KBM-7 (cell line): Measurements from ENCODE around the gene TMEM236.
A peak's percentile ranks its signal among the peaks of the same experiment; 100 is the strongest.

ENCODE experiments used
- DNase-seq: peaks from one replicate; pipeline ENCODE4 v3.0.0-alpha.2; 2015
- in situ Hi-C: fragments of 300-500 bp; cut with MboI; formaldehyde crosslinking; loops from 2 replicates; pipeline ENCODE4 v1.14.3; 2020; ENCODE audit warnings: low sequenced_read_pairs, low pct_unique_long_range_greater_than_20kb, mixed read lengths

Gene TMEM236

GRCh38 chr10:17808971-17809841, 57.2 kb downstream of the TMEM236 start, which contains the start of gene MRC1:
TSS of gene MRC1 (plus strand) at chr10:17809348. CDS start at chr10:17809466, 118 bp downstream.
- DNase-seq: no peak
- in situ Hi-C loops: no loop called here

- in situ Hi-C loops: no loop called here
Observed at GRCh38 chr10:17811146-17811865, 59.3 kb downstream of the TMEM236 start.

GRCh38 chr10:17814973-17815372, 63.0 kb downstream of the TMEM236 start:
- DNase-seq: no peak

More at GRCh38 chr10:17811146-17811865, 59.3 kb downstream of the TMEM236 start:
- DNase-seq: no peak

DNA sequence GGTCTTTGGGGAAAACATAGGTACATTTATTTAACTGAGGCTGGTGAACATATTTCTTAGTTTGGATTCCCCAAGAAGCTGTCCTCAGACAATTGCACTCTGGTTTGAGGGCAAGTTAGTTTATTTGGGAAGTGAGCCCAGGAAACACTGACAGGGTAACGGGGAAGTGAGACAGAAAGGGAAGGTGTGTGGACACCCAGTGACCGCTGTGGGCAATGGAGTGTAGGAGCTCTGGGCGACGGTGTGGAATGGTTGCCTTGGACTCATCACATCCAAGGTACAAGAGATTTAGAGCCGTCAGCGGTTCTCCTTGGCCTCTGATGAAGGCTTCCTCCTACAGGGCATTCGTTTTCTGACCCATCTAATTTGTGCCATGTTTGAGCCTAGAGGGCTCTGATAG, 64.2 kb downstream of the TMEM236 start:
- in situ Hi-C loops: no loop called here
- no peak for DNase-seq

More at GRCh38 chr10:17814973-17815372, 63.0 kb downstream of the TMEM236 start:
- in situ Hi-C loops: no loop called here

- DNase-seq: no peak
- in situ Hi-C loops: no loop called here
Observed at GRCh38 chr10:17817316-17817715, 65.3 kb downstream of the TMEM236 start.

- in situ Hi-C loops: no loop called here
- no peak for DNase-seq
Observed at GRCh38 chr10:17817790-17818189, 65.8 kb downstream of the TMEM236 start.

DNA sequence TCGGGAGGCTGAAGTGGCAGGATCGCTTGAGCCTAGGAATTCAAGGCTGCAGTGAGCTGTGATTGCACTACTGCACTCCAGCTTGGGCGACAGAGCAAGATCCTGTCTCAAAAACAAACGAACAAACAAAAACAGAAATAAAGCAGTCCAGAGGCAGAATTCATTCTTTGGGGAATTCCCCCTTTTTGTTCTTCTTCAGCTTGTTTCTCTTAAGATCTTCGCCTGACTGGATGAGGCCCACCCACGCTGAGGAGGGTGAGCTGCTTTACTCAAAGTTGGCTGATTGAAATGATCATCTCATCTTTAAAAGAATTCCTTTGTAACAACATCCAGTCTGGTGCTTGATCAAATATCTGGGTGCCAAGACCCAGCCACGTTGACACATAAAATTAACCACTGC, 67.8 kb downstream of the TMEM236 start:
- no peak for DNase-seq
- in situ Hi-C loops: no loop called here

- in situ Hi-C loops: no loop called here
- no peak for DNase-seq
Observed at GRCh38 chr10:17820943-17821342, 68.9 kb downstream of the TMEM236 start.

DNA sequence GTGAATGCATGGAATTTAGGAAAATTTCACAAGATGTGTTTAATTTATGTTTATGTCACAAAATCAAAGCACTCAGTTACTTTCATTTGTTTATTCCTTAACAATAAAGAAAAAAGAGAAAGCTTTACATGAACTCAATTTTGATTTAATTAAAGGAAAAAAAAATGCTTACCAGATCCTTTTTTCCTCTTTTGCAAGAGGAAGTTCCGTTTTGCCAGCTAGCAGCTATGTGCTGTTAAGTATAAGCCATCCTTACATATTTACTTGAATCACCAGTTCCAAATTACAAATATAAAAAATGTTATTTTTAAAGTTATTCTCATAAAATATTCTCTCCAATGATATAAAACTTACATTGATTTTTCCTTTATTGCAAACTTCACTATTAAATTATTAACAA, 69.9 kb downstream of the TMEM236 start:
- DNase-seq: no peak
- in situ Hi-C loops: no loop called here

DNA sequence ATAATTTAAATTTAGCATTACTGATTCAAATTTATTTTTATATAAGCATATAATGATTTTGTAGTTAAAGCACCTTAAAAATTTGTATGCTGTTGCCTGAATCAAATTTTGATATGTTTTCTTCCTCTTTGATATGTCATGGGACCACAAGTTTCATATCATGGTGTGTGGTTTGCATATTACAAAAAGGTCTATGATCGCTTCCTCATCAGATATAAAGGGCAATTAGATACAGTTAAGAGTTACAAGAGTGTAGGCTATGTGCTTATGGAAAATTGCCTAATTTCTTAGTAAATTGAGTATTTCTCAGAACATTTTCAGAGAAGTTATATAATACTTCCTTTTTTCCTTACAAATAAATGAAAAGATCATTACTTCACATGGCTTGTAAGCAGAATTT, 79.3 kb downstream of the TMEM236 start:
- DNase-seq: peak; percentile 18
- in situ Hi-C loops: no loop called here

DNA sequence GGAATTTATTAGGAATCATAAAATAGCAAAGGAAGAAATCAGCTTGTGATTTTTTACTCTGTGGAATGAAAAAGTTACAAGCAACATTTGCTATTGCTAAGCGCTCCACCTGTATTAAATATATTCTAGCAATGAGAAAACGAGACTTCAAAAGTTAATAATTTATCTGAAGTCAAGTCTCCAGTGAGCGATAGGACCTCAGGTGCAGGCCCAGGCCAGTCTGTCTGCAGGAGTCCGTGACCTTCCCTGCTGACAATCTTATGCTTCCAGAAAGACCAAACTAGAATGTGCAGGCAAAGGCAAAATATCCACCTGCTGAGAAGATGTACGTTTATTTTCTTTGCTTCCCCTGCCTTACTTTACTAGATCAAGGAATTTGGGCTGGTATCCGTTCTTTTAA, 79.9 kb downstream of the TMEM236 start:
- no peak for DNase-seq
- in situ Hi-C loops: no loop called here

DNA sequence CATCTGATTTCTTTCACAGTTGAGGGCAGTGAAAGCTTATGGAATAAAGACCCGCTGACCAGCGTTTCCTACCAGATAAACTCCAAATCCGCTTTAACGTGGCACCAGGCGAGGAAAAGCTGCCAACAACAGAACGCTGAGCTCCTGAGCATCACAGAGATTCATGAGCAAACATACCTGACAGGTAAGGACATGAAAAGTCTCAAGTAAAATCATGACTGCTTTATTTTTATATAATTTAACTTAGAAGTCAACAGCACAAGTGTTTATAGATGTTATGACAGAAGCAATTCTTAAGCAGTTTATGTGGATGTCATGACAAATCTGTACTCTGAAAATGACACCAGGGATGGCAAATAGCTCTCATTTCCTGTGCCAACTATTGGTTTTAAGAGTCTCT, 81.7 kb downstream of the TMEM236 start:
- DNase-seq: no peak
- in situ Hi-C loops: no loop called here

GRCh38 chr10:17835688-17836087, 83.7 kb downstream of the TMEM236 start:
- in situ Hi-C loops: no loop called here
- no peak for DNase-seq

DNA sequence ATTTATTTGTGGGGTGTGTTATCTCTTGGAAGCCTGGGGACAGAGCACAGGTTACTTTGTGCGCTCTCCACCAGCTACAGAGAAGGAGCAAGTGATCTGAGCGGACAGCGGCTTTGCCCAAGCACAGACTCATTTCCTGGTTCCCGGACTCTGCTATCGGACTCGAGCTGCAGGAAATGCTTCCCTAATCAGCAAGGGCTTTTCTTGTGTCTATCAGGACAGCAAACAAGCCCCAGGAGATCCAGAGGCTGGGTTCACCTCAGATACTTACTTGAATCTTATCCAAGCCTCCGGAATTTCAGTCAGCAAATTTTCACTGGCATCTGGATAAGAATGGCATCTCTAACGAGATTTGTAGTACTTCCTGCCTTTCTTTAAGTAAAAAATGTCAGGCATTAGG, 84.9 kb downstream of the TMEM236 start:
- DNase-seq: peak; percentile 31
- in situ Hi-C loops: no loop called here

DNA sequence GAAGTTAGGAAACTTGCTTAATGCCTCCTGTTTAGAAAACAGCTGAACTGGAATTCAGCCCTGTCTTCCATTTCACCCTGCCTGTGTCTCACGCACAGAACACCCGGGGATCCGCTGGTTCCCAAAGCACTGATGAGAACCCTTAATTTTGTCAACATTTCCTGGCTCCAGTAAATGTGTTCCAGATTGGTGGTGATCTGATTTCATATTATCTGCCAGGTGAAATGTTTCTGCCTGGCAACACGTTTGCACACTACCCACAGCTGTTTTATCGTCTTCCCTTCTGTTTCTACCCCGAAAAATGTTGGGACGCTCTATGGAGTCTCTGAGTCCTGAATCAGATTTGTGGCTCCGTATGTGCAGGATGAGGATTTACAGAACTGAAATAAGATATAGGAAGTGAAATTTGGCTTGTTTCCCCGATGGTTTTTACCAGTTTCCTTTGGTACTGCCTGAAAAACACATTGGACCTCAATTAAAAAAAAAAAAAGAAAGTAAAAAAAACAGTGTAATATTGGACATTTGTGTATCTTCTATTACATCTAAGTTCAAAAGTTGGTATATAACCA, 86.2 kb downstream of the TMEM236 start:
- no peak for DNase-seq
- in situ Hi-C loops: no loop called here

DNA sequence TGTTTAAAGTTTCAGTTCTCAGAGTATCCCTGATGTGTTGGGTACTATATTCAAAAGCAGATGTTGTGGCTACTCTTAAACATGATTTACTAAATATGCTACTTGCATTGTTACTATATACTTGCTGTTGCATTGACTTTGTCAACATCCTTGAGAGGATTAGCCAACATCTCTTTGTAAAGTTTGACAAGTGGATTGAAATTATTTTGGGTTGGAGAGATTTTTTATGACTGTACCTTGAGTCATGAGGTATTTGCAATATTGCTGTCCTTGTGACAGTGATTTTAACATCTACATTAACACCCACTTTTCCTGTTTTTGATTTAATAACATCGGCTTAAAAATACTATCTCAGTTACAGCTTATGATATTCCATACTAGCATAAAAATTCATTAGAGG, 89.0 kb downstream of the TMEM236 start:
- DNase-seq: no peak
- in situ Hi-C loops: no loop called here

DNA sequence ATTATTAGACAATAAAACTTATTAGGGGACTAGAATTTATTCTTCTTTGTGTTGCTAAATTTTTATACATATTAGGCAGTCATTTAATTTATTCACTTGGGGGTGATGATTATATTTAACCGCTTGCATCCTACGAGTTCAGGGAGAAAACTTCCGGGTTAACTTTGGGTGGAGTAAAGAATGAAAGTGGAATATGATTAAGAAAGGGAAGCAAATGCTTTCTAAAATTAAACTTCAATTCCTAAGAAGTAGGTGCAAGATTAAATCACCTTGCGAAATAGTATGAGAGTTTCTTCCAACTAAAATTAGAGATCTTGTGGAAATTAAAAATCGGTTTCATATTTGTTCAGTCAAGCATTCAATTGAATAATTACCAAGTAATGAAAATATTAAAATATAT, 90.6 kb downstream of the TMEM236 start:
- in situ Hi-C loops: no loop called here
- DNase-seq: no peak

GRCh38 chr10:17847585-17848296, 95.7 kb downstream of the TMEM236 start:
- peak; percentile 48 for DNase-seq
- in situ Hi-C loops: no loop called here

GRCh38 chr10:17848646-17849045, 96.6 kb downstream of the TMEM236 start:
- DNase-seq: no peak
- in situ Hi-C loops: no loop called here
